ENCODE data around the gene ME1.

GRCh38 chr6:83198486-83199172 is 232.2 kb downstream of the ME1 start:
- TF ChIP-seq POLR2A (IDR thresholded peaks at IDR 0.05; ENCODE audit: low read length) = no peak
- no peak for TF ChIP-seq GATA1 (IDR thresholded peaks at IDR 0.05; ENCODE audit: low read depth, low read length)
